IPS DF 4.7 (cell line): Measurements from ENCODE around the gene AOC2.
A peak's percentile ranks its signal among the peaks of the same experiment; 100 is the strongest.

Experiments used
- DNase-seq: peaks from one replicate; pipeline ENCODE4 v3.0.0-alpha.2; 2013; ENCODE audit warnings: low spot score; ENCODE audit errors: extremely low read depth

Gene AOC2

GRCh38 chr17:42844271-42844670 lies at the start of gene AOC2:
AOC2 (plus strand) TSS chr17:42844580; CDS start chr17:42844627, 47 bp downstream.
- DNase-seq = no peak

- DNase-seq = no peak
Observed at GRCh38 chr17:42795061-42795460, 49.3 kb upstream of the AOC2 start.

GRCh38 chr17:42795465-42795864 lies 48.9 kb upstream of the AOC2 start:
- no peak for DNase-seq

GRCh38 chr17:42796066-42796758 lies 48.2 kb upstream of the AOC2 start:
- DNase-seq = no peak

GRCh38 chr17:42797067-42798007 lies 47.0 kb upstream of the AOC2 start:
- no peak for DNase-seq

- DNase-seq = no peak
Observed at GRCh38 chr17:42798011-42798382, 46.4 kb upstream of the AOC2 start.

GRCh38 chr17:42798383-42799380 lies 45.7 kb upstream of the AOC2 start, which contains the start of the genes CNTD1 and COA3:
CNTD1 (plus strand) TSS chr17:42798861; CDS start chr17:42799068, 207 bp downstream.
COA3 (minus strand) TSS chr17:42798704; CDS start chr17:42798681, 23 bp downstream.
- DNase-seq = peak; percentile 71

- no peak for DNase-seq
Observed at GRCh38 chr17:42803074-42803883, 41.1 kb upstream of the AOC2 start.

GRCh38 chr17:42804918-42805367 lies 39.4 kb upstream of the AOC2 start:
- DNase-seq = no peak

- no peak for DNase-seq
Observed at GRCh38 chr17:42806249-42806648, 38.1 kb upstream of the AOC2 start.

GRCh38 chr17:42809250-42809649 lies 35.1 kb upstream of the AOC2 start:
- DNase-seq = no peak

GRCh38 chr17:42814633-42815399 lies 29.6 kb upstream of the AOC2 start:
- no peak for DNase-seq

GRCh38 chr17:42817866-42818265 lies 26.5 kb upstream of the AOC2 start:
- DNase-seq = no peak

GRCh38 chr17:42818379-42818778 lies 26.0 kb upstream of the AOC2 start:
- DNase-seq = no peak

GRCh38 chr17:42819939-42820535 lies 24.3 kb upstream of the AOC2 start:
- no peak for DNase-seq

GRCh38 chr17:42821176-42821575 lies 23.2 kb upstream of the AOC2 start:
- no peak for DNase-seq

GRCh38 chr17:42827472-42827871 lies 16.9 kb upstream of the AOC2 start:
- no peak for DNase-seq

GRCh38 chr17:42830971-42831370 lies 13.4 kb upstream of the AOC2 start:
- no peak for DNase-seq
